ENCODE data around the gene MIEF1.
A peak's percentile ranks its signal among the peaks of the same experiment; 100 is the strongest.
"Not testable (repeated sequence)": the region's sequence is repeated elsewhere in the genome, so short reads cannot be mapped to it uniquely, and the experiment has no call there.

The MIEF1 gene

DNA sequence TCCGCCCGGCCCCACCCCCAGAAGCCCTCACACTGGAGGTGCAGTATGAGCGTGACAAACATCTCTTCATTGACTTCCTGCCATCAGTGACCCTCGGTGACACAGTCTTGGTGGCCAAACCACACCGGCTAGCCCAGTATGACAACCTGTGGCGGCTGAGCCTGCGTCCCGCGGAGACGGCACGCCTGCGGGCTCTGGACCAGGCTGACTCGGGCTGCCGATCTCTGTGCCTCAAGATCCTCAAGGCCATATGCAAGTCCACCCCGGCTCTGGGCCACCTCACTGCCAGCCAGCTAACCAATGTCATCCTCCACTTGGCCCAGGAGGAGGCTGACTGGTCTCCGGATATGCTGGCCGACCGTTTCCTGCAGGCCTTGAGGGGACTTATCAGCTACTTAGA lies 11.7 kb downstream of the MIEF1 start:
- DNase-seq (ENCODE audit: low read depth): no peak

GRCh38 chr22:39514373-39514973 lies 12.4 kb downstream of the MIEF1 start:
- DNase-seq (ENCODE audit: low read depth): no peak

- no peak for DNase-seq (ENCODE audit: low read depth)
Measured at GRCh38 chr22:39515266-39516050, 13.4 kb downstream of the MIEF1 start.

GRCh38 chr22:39517470-39517869 lies 15.4 kb downstream of the MIEF1 start:
- no peak for DNase-seq (ENCODE audit: low read depth)

GRCh38 chr22:39518144-39518786 lies 16.2 kb downstream of the MIEF1 start:
- DNase-seq (ENCODE audit: low read depth): no peak

GRCh38 chr22:39518996-39519680 lies 17.0 kb downstream of the MIEF1 start:
- DNase-seq (ENCODE audit: low read depth): no peak

GRCh38 chr22:39519681-39520225 lies 17.7 kb downstream of the MIEF1 start:
- DNase-seq (ENCODE audit: low read depth): peak; percentile 98

DNA sequence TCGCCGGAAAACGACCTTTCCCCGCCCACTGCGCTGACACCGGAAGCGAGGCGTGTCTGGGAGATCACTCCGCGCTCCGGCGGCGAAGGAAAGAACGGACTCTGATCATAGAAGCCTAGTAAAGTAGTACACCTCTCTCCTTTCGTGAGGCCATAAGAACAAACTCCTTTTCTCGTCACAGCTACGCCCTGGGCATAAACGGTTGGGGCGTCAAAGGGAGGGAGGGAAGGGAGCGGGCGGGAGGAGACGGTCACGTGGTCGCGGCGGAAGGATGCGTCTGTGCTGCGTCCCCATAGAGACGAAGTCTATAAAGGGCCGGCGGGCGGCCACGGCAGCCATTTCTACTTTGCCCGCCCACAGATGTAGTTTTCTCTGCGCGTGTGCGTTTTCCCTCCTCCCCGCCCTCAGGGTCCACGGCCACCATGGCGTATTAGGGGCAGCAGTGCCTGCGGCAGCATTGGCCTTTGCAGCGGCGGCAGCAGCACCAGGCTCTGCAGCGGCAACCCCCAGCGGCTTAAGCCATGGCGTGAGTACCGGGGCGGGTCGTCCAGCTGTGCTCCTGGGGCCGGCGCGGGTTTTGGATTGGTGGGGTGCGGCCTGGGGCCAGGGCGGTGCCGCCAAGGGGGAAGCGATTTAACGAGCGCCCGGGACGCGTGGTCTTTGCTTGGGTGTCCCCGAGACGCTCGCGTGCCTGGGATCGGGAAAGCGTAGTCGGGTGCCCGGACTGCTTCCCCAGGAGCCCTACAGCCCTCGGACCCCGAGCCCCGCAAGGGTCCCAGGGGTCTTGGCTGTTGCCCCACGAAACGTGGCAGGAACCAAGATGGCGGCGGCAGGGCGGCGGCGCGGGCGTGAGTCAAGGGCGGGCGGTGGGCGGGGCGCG lies 18.4 kb downstream of the MIEF1 start, which contains the start of gene ATF4:
Gene ATF4 (plus strand): TSS at position 337 of the 880 bp plus-strand sequence. CDS start 884 bp downstream, outside the sequence.
- no peak for DNase-seq (ENCODE audit: low read depth)

DNA sequence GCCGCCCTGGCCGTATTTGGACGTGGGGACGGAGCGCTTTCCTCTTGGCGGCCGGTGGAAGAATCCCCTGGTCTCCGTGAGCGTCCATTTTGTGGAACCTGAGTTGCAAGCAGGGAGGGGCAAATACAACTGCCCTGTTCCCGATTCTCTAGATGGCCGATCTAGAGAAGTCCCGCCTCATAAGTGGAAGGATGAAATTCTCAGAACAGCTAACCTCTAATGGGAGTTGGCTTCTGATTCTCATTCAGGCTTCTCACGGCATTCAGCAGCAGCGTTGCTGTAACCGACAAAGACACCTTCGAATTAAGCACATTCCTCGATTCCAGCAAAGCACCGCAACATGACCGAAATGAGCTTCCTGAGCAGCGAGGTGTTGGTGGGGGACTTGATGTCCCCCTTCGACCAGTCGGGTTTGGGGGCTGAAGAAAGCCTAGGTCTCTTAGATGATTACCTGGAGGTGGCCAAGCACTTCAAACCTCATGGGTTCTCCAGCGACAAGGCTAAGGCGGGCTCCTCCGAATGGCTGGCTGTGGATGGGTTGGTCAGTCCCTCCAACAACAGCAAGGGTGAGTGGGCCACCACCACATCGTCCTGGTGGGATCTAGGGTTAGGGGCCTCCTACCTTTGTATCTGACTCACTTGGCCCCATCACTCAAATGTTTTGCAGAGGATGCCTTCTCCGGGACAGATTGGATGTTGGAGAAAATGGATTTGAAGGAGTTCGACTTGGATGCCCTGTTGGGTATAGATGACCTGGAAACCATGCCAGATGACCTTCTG lies 19.2 kb downstream of the MIEF1 start:
- peak; percentile 72 for DNase-seq (ENCODE audit: low read depth)

- DNase-seq (ENCODE audit: low read depth): not testable (repeated sequence)
Measured at GRCh38 chr22:39522091-39522490, 20.0 kb downstream of the MIEF1 start.

DNA sequence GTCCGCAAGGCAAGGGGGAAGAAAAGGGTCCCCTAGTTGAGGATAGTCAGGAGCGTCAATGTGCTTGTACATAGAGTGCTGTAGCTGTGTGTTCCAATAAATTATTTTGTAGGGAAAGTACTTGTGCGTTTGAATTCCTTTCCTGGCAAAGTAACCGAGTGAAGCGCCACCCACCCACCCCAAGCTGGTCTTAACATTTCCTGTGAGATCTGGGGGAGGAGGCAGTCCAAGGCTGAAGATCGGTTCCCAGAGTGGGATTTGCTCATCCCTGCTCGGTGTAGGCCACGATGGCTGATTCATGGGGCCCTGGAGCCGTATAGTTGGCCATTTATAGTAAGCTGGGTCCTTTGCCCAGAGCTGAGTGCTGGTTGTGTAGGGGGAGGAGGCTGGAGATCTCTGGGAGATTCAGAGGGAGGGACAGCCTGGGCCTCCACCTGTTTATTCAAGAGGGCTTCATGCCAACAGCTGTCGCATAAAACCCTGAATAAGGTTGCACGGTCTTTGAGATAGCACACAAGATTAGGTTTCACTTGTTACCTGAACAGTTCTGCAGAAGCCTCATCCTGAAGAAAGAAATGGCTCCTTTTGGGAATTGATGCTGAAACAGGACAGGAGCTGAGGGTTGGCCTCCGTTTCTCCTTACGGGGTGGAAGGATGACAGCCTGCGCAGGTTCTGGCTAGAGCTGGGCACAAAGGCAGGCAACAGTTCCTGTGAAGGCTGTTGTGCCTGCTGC lies 20.6 kb downstream of the MIEF1 start:
- peak; percentile 66 for DNase-seq (ENCODE audit: low read depth)

- no peak for DNase-seq (ENCODE audit: low read depth)
Measured at GRCh38 chr22:39524089-39524752, 22.1 kb downstream of the MIEF1 start.

DNA sequence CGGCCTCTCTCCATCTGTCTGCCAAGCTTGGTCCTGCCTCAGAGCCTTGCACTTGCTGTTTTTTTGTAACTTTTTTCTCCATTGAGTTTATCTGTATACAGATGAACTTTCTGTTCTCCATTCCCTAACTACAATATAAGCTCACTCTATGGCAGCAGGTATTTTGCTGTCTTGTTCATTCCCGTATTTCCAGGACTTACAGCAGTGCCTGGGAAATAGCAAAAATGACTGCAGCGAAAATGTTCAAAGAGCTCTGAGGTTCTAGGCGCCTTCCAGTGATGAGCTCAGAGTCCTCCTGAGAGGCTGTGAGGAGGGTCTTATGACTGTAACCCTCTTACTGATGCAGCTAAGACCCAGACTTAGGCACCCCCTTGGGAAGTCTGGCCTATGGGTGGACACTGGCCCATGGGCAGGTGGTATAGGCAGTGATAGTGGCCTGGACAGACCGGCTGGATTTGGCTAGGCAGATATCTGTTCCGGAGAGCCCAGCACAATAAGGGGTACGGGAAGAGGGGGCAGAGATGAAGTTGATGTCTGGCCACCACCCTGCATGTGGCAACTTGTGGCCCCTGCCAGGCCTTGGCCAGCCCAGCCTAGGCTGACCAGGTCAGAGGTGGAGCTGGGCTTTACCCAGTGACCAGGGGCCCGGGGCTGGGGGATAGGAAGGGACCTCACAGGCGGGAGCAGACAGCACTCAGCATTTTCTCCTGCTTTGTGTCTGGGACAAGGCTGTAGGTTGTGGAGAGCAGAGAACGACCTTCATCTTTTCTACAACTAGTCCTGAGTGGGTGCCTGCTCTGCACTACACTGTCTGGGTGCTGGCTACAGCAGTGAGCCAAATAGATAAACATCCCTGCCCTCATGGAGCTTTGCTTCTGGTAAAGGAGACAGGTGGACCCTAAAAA lies 22.9 kb downstream of the MIEF1 start:
- no peak for DNase-seq (ENCODE audit: low read depth)

DNA sequence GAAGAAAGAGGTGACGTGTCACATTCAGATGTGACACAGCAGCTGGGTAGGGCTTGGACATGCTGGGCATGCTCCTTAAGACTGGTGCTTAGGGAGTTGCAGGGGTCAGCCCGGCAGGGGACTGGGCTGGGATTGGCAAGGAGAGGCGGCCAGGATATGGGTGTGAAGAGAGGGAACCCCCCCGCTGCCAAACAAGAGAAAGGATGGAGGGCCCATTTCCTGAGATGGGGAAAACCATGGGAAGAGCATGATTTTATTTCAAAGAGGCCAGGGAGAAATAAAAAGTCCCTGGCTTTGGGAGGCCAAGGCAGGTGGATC lies 23.5 kb downstream of the MIEF1 start:
- no peak for DNase-seq (ENCODE audit: low read depth)

GRCh38 chr22:39526736-39527171 lies 24.7 kb downstream of the MIEF1 start:
- no peak for DNase-seq (ENCODE audit: low read depth)

- DNase-seq (ENCODE audit: low read depth): no peak
Measured at GRCh38 chr22:39527481-39527961, 25.4 kb downstream of the MIEF1 start.

- DNase-seq (ENCODE audit: low read depth): no peak
Measured at GRCh38 chr22:39528080-39528661, 26.1 kb downstream of the MIEF1 start.
